K562 (cell line): ENCODE results near the gene DNAJC30. TPM values are rescaled to one million over a fixed set of nuclear protein-coding genes. Genes with fewer than 3 reads are reported as not detected.

Experiments used
- BRCA1 ChIP-seq, 2 experiments: fragments of 450-650 bp in 1 of 2; sonication (generic) in 1 of 2; formaldehyde crosslinking in 1 of 2; IDR thresholded peaks; 2 replicates each; pipeline versions ENCODE4 v1.5.0 to v1.6.1; 2017 to 2020; ENCODE audit warnings: mild to moderate bottlenecking in 1 of 2, missing genetic modification reagents in 1 of 2
- CBFA2T3 ChIP-seq: fragments of 450-650 bp; IDR thresholded peaks from 2 replicates; pipeline ENCODE4 v1.6.1; 2017
- CBX2 ChIP-seq: fragments of 200-600 bp; sonication (generic); IDR thresholded peaks from one replicate; pipeline ENCODE4 v1.6.1; 2012; ENCODE audit warnings: mild to moderate bottlenecking, low read length, inconsistent platforms; ENCODE audit not compliant: insufficient read depth, poor library complexity, severe bottlenecking
- ELF4 ChIP-seq: fragments of 450-650 bp; formaldehyde crosslinking; IDR thresholded peaks from 2 replicates; pipeline ENCODE4 v1.4.0; 2022; ENCODE audit warnings: missing genetic modification characterization
- GTF2B ChIP-seq: IDR thresholded peaks from 2 replicates; pipeline ENCODE4 v1.6.1; 2011; ENCODE audit not compliant: insufficient read length; ENCODE audit errors: extremely low read depth
- ID3 ChIP-seq, 2 experiments: fragments of 250-450 bp in 1 of 2; fragments of 450-650 bp in 1 of 2; sonication (Bioruptor Pico) in 1 of 2; IDR thresholded peaks; 2 replicates each; pipeline versions ENCODE4 v1.6.1 to v1.8.0; 2016 to 2021; ENCODE audit warnings: mild to moderate bottlenecking in 2 of 2, moderate library complexity in 2 of 2, missing compliant biosample characterization in 1 of 2, missing genetic modification characterization in 1 of 2
- MAFK ChIP-seq: IDR thresholded peaks from 2 replicates; pipeline ENCODE4 v1.6.1; 2011; ENCODE audit warnings: low read length, improper control_type of control experiment
- MCM7 ChIP-seq, 2 experiments: fragments of 450-650 bp; IDR thresholded peaks; 2 replicates each; pipeline ENCODE4 v1.6.1; 2016 to 2018
- NCOR1 ChIP-seq: fragments of 450-650 bp; IDR thresholded peaks from 2 replicates; pipeline ENCODE4 v1.6.1; 2016; ENCODE audit warnings: mild to moderate bottlenecking, moderate library complexity
- NR4A1 ChIP-seq, 2 experiments: fragments of 250-450 bp in 1 of 2; fragments of 450-650 bp in 1 of 2; sonication (Bioruptor Pico) in 1 of 2; IDR thresholded peaks; 2 replicates each; pipeline versions ENCODE4 v1.4.0 to v1.6.1; 2016 to 2020; ENCODE audit warnings: mild to moderate bottlenecking in 2 of 2, missing compliant biosample characterization in 1 of 2, missing genetic modification characterization in 1 of 2, moderate library complexity in 1 of 2
- PML ChIP-seq: IDR thresholded peaks from 2 replicates; pipeline ENCODE4 v1.6.1; 2012; ENCODE audit warnings: low read length, inconsistent platforms
- RBM34 ChIP-seq: fragments of 200-400 bp; formaldehyde crosslinking; IDR thresholded peaks from 2 replicates; pipeline ENCODE4 v1.6.1; 2018; ENCODE audit warnings: low read length, borderline replicate concordance; ENCODE audit not compliant: insufficient read depth
- SIN3B ChIP-seq: fragments of 450-650 bp; IDR thresholded peaks from 2 replicates; pipeline ENCODE4 v1.6.1; 2017; ENCODE audit warnings: low read depth, mild to moderate bottlenecking, moderate library complexity
- SOX6 ChIP-seq: fragments of 450-650 bp; IDR thresholded peaks from 2 replicates; pipeline ENCODE4 v1.6.1; 2014; ENCODE audit warnings: mild to moderate bottlenecking
- ZFP36 ChIP-seq: fragments of 150-350 bp; IDR thresholded peaks from 2 replicates; pipeline ENCODE4 v1.6.1; 2018; ENCODE audit warnings: low read length, low read depth; ENCODE audit not compliant: partially characterized antibody
- ZMIZ1 ChIP-seq, 2 experiments: fragments of 150-350 bp in 1 of 2; IDR thresholded peaks; 2 replicates each; pipeline ENCODE4 v1.6.1; 2012 to 2016; ENCODE audit warnings: low read depth in 2 of 2, low read length in 2 of 2, mild to moderate bottlenecking in 1 of 2, moderate library complexity in 1 of 2
- ZNF133 ChIP-seq: fragments of 250-450 bp; sonication (Bioruptor Pico); IDR thresholded peaks from 2 replicates; pipeline ENCODE4 v1.4.0; 2020; ENCODE audit warnings: mild to moderate bottlenecking
- ZNF140 ChIP-seq: fragments of 250-450 bp; sonication (Bioruptor Pico); IDR thresholded peaks from 2 replicates; pipeline ENCODE4 v1.8.0; 2021; ENCODE audit warnings: moderate library complexity, mild to moderate bottlenecking, inconsistent platforms
- ZNF23 ChIP-seq: fragments of 250-450 bp; sonication (Bioruptor Pico); IDR thresholded peaks from 2 replicates; pipeline ENCODE4 v1.4.0; 2020; ENCODE audit warnings: mild to moderate bottlenecking
- ZNF324 ChIP-seq: fragments of 250-450 bp; sonication (Bioruptor Pico); IDR thresholded peaks from 2 replicates; pipeline ENCODE4 v1.4.0; 2020; ENCODE audit warnings: mild to moderate bottlenecking
- ZNF347 ChIP-seq: fragments of 450-650 bp; formaldehyde crosslinking; IDR thresholded peaks from 2 replicates; pipeline ENCODE4 v1.4.0; 2020; ENCODE audit warnings: low read depth, mild to moderate bottlenecking, moderate library complexity
- ZNF436 ChIP-seq: fragments of 250-450, 450-650 bp; sonication (Bioruptor Pico); formaldehyde crosslinking; IDR thresholded peaks from 2 replicates; pipeline ENCODE4 v1.7.0; 2020; ENCODE audit warnings: mild to moderate bottlenecking
- polyA plus RNA-seq, 8 experiments: library from polyadenylated mRNA; depleted of rRNA in 4 of 8; stranded (reverse) in 5 of 8; unstranded in 3 of 8; fragments of >200 nt; fragmentation: Nextera tagmentation in 2 of 8; fragmentation: Illumina TruSeq in 1 of 8; extraction: Ambion mirVana in 2 of 8; extraction: Trizol in 1 of 8; gene quantifications; 2 replicates each; pipeline versions ENCODE4 v1.2.1 to v1.2.3, GENCODE V29; 2011 to 2014; ENCODE audit warnings: inconsistent platforms in 1 of 8, missing spikeins in 1 of 8
- total RNA-seq, 7 experiments: library from RNA; depleted of rRNA in 6 of 7; stranded (reverse); fragments of >200 nt in 6 of 7; fragmentation: Illumina TruSeq in 2 of 7; extraction: Trizol in 2 of 7; gene quantifications; 2 replicates each; pipeline versions ENCODE4 v1.2.1 to v1.2.3, GENCODE V29; 2011 to 2021; ENCODE audit warnings: low replicate concordance in 1 of 7
- TF ChIP-seq, protein P1 (sequence below): fragments of 450-650 bp; IDR thresholded peaks from one replicate; pipeline ENCODE4 v1.6.1; 2018; ENCODE audit warnings: mild to moderate bottlenecking, moderate library complexity; ENCODE audit not compliant: partially characterized antibody

Gene DNAJC30
- total and polyA plus RNA-seq, 9 of the 15 experiments (the other 6 are each of a cell fraction or from before 2014, with no cell fraction given), result 1.1 to 11.3 (median 4.6) TPM

GRCh38 chr7:73715648-73716317, 32.5 kb upstream of the DNAJC30 start (continued):
- TF ChIP-seq, protein P1, sequence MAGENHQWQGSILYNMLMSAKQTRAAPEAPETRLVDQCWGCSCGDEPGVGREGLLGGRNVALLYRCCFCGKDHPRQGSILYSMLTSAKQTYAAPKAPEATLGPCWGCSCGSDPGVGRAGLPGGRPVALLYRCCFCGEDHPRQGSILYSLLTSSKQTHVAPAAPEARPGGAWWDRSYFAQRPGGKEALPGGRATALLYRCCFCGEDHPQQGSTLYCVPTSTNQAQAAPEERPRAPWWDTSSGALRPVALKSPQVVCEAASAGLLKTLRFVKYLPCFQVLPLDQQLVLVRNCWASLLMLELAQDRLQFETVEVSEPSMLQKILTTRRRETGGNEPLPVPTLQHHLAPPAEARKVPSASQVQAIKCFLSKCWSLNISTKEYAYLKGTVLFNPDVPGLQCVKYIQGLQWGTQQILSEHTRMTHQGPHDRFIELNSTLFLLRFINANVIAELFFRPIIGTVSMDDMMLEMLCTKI, result no peak
- TF ChIP-seq GTF2B (no peak), ZMIZ1 (IDR thresholded peaks at IDR 0.05; ENCODE audit: low read depth in 2 of 2, low read length in 2 of 2) (peak in 1 of 2 experiments; percentile 83; a peak in 2 of 4 replicates), SIN3B (no peak), CBX2 (no peak), ID3 (CRISPR knock-in tag; IDR thresholded peaks at IDR 0.05) (no peak), ID3 (tag; IDR thresholded peaks at IDR 0.05) (peak; percentile 19; the same call in 1 of the 2 replicates), ZNF140 (CRISPR knock-in tag) (no peak), CBFA2T3 (peak; percentile 98), ZNF436 (CRISPR knock-in tag) (no peak), ZNF23 (no peak; the same call in 1 of the 2 replicates), MCM7 (IDR thresholded peaks at IDR 0.05) (no peak), ZFP36 (peak; percentile 75), BRCA1 (IDR thresholded peaks at IDR 0.05) (no peak), BRCA1 (CRISPR knock-in tag; IDR thresholded peaks at IDR 0.05) (no peak), NR4A1 (CRISPR knock-in tag; IDR thresholded peaks at IDR 0.05) (no peak; the same call in 1 of the 2 replicates), NR4A1 (tag; IDR thresholded peaks at IDR 0.05) (peak; percentile 48; the same call in 1 of the 2 replicates), PML (peak; percentile 77; the same call in 1 of the 2 replicates), NCOR1 (peak; percentile 95), ELF4 (CRISPR knock-in tag) (no peak), RBM34 (no peak), MAFK (peak; percentile 74), ZNF347 (CRISPR knock-in tag) (0 out of 2 replicates have a peak, but pooled peaks have one; percentile 61), ZNF133 (no peak), SOX6 (peak; percentile 93), ZNF324 (CRISPR knock-in tag) (0 out of 2 replicates have a peak, but pooled peaks have one; percentile 30)
